HEK293 (cell line): ENCODE measurements around the gene ALS2.

Experiments used
- ATF2 ChIP-seq: fragments of 450-650 bp; formaldehyde crosslinking; IDR thresholded peaks from 2 replicates; pipeline ENCODE4 v1.5.1; 2016; ENCODE audit warnings: missing biosample characterization, missing genetic modification characterization, low read depth
- CTCF ChIP-seq: fragments of 450-650 bp; formaldehyde crosslinking; IDR thresholded peaks from 2 replicates; pipeline ENCODE4 v1.5.1; 2016; ENCODE audit warnings: missing biosample characterization, missing genetic modification characterization
- PBX3 ChIP-seq: sonication (generic); formaldehyde crosslinking; IDR thresholded peaks from 2 replicates; pipeline ENCODE4 v1.8.1; 2022; ENCODE audit warnings: mild to moderate bottlenecking, moderate library complexity, missing genetic modification reagents
- REST ChIP-seq: fragments of 450-650 bp; formaldehyde crosslinking; IDR thresholded peaks from 2 replicates; pipeline ENCODE4 v1.5.1; 2016; ENCODE audit warnings: missing biosample characterization, missing genetic modification characterization
- SALL2 ChIP-seq: fragments of 450-650 bp; formaldehyde crosslinking; IDR thresholded peaks from 2 replicates; pipeline ENCODE4 v1.5.0; 2017; ENCODE audit warnings: missing biosample characterization, mild to moderate bottlenecking, missing genetic modification characterization, borderline replicate concordance
- TCF7L2 ChIP-seq: IDR thresholded peaks from 2 replicates; pipeline ENCODE4 v1.6.1; 2011; ENCODE audit warnings: low read depth, mild to moderate bottlenecking, inconsistent platforms, low read length, moderate library complexity, borderline replicate concordance
- ZBTB48 ChIP-seq: fragments of 450-650 bp; formaldehyde crosslinking; IDR thresholded peaks from 2 replicates; pipeline ENCODE4 v1.5.1; 2016; ENCODE audit warnings: missing biosample characterization, missing genetic modification characterization
- ZFP37 ChIP-seq: fragments of 450-650 bp; formaldehyde crosslinking; IDR thresholded peaks from 2 replicates; pipeline ENCODE4 v1.5.1; 2016; ENCODE audit warnings: missing biosample characterization, missing genetic modification characterization
- ZNF23 ChIP-seq: fragments of 450-650 bp; formaldehyde crosslinking; IDR thresholded peaks from 2 replicates; pipeline ENCODE4 v1.5.1; 2016; ENCODE audit warnings: missing biosample characterization, missing genetic modification characterization, borderline replicate concordance
- ZNF280C ChIP-seq: fragments of 450-650 bp; formaldehyde crosslinking; IDR thresholded peaks from 2 replicates; pipeline ENCODE4 v1.5.1; 2016; ENCODE audit warnings: missing biosample characterization, missing genetic modification characterization
- ZNF514 ChIP-seq: fragments of 450-650 bp; formaldehyde crosslinking; IDR thresholded peaks from 2 replicates; pipeline ENCODE4 v1.5.1; 2016; ENCODE audit warnings: missing biosample characterization, missing genetic modification characterization

- no peak for TF ChIP-seq ZFP37 (tag by site-specific recombination)
- TF ChIP-seq CTCF (tag by site-specific recombination), result no peak
- no peak for TF ChIP-seq SALL2 (tag by site-specific recombination)
- no peak for TF ChIP-seq ZNF23 (tag by site-specific recombination)
- TF ChIP-seq REST, result no peak
- no peak for TF ChIP-seq ZNF280C
- TF ChIP-seq TCF7L2, result no peak
- TF ChIP-seq ATF2, result no peak
- no peak for TF ChIP-seq ZNF514 (tag by site-specific recombination)
- no peak for TF ChIP-seq PBX3
- no peak for TF ChIP-seq ZBTB48 (tag by site-specific recombination)
Measured at GRCh38 chr2:201777043-201777442, 3.7 kb downstream of the ALS2 start.
